Hematopoietic multipotent progenitor cell treated with erythropoietin and hydrocortisone succinate and interleukin-3 and kit ligand, for 8 days (in vitro differentiated cells): Measurements from ENCODE around the gene PHYKPL.

Experiments used
- DNase-seq: peaks from one replicate; pipeline ENCODE4 v3.0.0-alpha.2; 2015

PHYKPL gene

DNA sequence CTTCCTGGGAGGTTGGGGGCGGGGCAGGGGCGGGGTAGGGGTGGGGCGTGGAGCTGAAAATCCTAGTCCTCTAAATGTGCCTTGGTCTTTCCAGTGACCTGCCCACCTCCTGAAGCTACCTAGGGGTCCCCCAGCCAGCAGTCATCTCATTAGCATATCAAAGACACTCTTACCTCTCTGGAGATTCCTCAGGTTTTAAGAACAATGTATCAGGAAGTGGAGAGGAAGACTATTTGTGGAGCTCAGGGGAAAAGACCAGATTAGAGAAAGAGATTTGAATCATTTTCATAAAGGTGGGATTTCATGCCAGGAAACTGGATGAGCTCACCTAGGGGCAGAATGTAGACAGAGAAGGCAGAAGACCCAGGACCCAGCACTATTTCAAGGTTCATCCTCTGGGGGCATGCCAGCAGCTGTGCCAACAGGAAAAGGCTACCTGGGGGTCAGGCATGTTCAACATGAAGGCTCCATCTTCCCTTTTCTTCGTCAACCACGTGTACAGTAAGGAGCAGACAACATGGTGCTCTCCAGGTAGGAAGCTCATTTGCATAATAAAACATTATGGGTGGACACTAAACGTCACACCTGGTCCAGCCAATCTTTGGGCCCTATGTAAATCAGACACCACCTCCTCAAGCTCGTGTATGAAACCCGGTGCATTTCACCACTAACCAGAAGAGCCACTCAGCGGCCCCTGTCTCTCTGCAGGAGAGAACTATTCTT is 52.3 kb downstream of the PHYKPL start:
- DNase-seq, result no peak

DNA sequence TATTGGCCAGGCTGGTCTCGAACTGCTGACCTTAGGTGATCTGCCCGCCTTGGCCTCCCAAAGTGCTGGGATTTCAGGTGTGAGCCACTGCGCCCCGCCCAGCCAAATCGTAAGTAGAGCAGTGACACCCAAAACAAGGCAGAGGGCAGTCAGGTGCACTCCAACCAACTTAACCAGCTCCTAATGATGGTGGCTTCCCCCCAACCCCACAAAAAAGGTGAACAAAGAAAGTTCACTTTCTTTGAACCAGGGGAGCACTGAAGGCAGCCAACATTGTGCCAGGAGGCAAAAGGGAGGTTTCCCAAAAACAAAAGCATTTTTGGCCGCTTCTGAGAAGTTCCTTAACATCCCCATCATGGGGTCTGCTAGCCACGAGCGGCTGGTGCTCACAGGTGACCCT is 55.0 kb downstream of the PHYKPL start:
- no peak for DNase-seq

DNA sequence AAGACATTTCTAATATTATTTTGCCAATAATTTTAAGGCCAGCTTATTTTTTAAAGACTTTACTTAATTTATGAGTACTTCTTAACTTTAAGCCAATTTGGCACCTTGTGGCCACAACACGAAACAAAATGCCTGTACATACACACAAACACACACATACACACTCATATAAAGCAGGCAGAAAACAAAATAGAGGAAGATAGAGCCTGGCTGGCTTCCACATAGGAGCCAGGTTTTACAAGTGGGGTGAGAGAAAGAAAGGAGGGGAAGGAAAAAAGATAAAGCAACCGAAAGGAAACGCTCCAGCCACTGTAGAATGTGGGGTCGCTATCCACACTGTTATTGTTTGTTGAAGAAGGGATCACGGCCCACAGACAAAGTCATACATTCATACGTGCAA is 55.8 kb downstream of the PHYKPL start:
- DNase-seq, result no peak

DNA sequence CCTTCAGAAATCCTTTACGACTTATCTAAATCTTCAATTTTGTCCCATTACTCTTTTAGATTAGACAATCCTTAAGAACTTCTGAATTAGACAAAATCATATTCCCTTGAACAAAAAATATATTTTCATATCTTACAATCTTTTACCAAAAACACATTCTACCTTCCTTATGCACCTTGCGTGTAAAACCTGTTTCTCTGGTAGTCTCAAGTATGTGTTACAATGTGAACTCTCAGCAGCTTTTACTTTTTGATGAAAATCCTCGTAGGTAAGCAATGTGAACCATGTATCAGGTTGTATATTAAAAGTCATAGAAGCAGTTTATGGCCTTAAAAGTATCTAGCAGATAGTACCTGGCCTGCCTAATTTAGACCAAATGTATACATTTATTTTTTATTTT is 58.1 kb downstream of the PHYKPL start:
- DNase-seq, result no peak

DNA sequence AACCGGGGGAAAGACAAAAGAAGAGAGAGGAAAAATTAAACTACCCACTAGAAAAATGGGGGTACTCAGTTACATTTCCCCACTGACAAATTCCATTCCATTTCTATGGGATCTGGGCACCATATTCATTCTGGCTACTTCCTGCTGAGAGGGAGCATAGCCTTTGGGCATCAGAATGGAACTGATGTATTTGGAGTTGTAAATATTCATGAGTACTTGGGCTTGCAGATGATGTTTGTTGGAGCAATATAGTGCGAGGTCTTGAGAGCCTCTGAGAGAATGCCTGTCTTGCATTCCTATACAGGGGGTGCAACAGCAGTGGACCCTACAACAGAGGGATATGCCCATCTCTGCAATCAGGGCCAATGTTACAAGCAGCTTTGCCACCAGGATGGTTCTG is 62.1 kb downstream of the PHYKPL start:
- DNase-seq, result no peak

DNA sequence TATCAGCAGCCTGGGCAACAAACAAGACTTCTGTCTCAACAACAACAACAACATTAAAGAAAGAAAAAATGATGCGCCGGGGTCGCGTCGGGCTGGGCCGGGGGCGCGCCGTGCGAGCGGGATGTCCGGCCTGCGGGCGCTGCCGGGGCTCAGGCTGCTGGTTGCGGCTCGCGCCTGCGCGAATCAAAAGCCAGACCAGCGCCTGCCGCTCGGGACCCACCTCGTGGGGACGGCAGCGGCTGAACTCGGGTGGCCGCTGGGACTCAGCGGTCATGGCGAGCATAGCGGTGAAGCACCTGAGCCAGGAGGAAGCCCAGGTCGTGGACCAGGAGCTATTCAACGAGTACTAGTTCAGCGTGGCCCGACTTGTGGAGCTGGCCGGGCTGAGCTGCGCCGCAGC is 67.0 kb downstream of the PHYKPL start:
- DNase-seq, result no peak

DNA sequence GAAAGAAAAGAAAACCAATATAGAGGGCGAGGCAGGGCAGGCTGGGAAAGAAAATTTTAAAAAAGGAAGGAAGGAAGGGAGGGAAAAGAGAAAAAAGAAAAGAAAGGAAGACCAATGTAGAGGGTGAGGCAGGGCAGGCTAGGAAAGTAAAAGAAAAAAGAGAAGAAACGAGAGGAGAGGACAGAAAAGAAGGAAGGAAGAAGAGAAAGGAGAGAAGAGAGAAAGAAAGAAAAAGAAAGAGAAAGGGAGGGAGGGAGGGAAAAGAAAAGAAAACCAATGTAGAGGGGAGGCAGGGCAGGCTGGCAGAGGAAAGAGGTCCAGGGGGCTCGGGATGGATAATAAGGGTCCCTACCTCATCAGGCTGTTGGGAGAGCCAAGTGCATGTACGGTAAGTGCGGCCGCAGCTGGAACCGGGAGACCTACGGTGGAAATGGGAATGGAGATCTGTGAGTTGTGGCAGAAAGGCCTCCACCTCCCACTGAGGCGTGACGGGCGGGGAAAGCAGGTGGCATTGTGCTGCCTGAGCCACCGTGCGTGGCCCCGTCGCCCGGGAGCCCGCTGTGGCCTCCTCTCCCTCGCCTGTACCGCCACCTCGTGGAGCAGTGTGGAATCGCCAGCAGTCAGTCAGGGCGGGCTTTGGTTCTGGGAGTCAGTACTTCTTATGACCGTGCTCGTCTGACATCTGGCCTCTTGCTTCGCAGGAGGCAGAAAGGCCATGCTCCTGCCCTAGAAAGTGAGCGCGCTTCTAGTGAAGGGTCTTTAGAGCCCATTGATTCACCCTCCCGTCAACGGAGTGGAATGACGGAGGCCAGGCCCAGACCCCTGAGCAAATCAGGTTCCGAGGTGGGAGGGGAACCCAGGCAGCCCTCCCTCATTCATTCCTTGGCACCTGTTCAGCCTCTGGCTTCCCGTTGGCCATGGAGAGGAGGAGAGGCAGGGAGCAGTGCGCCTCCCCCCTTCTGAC is 68.5 kb downstream of the PHYKPL start:
- peak; percentile 86 for DNase-seq

DNA sequence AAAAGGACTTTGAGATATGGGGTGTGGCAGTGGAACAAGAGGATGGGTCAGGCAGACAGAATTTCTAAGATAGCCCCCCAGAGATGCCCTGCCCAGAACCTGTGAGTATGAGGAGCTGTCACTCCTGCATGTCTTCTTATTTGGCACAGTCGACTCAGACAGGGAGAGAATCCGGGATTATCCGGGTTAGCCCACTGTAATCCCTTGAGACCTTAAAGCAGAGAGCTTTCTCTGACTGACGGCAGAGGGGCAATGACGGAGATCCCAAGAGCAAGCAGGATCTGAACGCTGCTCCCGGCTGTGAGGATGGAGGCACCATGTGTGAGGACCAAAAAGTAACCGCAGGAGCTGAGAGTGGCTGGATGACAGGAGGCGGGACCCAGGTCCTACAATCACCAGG is 70.1 kb downstream of the PHYKPL start:
- no peak for DNase-seq

DNA sequence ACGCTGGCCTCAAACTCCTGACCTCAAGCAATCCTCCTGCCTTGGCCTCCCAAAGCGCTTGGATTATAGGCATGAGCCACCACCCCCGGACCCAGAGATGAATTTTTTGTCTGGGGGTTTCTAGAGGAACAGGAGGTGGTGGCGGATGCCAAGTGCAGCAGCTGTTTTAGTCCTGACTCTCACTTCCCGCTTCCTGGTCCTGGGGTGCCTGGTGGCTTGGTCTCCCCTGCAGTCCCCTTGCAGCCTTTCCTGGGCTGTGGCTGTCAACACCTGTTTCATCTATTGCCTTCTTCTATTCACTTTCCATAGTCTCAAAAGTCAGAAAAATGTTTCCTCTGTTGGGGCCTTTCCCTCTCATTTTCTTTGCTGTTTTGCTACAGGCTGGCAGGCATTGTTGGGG is 72.4 kb downstream of the PHYKPL start:
- no peak for DNase-seq
